Loucy (cell line): ENCODE results near the gene RAB8B.

Experiments used
- H2AFZ ChIP-seq: fragments of 200-600 bp; sonication (generic); 2 replicates; pipeline ENCODE4 v1.6.0; 2016; ENCODE audit warnings: antibody characterized with exemption, mild to moderate bottlenecking, low read length, moderate library complexity
- H3F3A ChIP-seq: fragments of 200-600 bp; 2 replicates; pipeline ENCODE4 v1.6.0; 2016; ENCODE audit warnings: antibody characterized with exemption, low read depth, mild to moderate bottlenecking
- H3K27me3 ChIP-seq: fragments of 200-600 bp; sonication (generic); 2 replicates; pipeline ENCODE4 v1.6.1; 2014; ENCODE audit warnings: low read length, mild to moderate bottlenecking; ENCODE audit not compliant: insufficient read depth, poor library complexity, severe bottlenecking
- H3K36me3 ChIP-seq: fragments of 200-600 bp; sonication (generic); 2 replicates; pipeline ENCODE4 v1.6.1; 2016; ENCODE audit warnings: low read length; ENCODE audit not compliant: insufficient read depth
- H3K4me1 ChIP-seq: fragments of 200-600 bp; sonication (generic); 2 replicates; pipeline ENCODE4 v1.5.1; 2014; ENCODE audit warnings: low read length, mild to moderate bottlenecking; ENCODE audit not compliant: insufficient read depth, poor library complexity, severe bottlenecking
- H3K4me2 ChIP-seq: fragments of 200-600 bp; sonication (generic); 2 replicates; pipeline ENCODE4 v1.6.0; 2014; ENCODE audit warnings: antibody characterized with exemption, low read length, low read depth, mild to moderate bottlenecking; ENCODE audit not compliant: poor library complexity, severe bottlenecking
- H3K4me3 ChIP-seq: fragments of 200-600 bp; sonication (generic); 2 replicates; pipeline ENCODE4 v1.5.1; 2014; ENCODE audit warnings: low read length, mild to moderate bottlenecking, mixed read lengths; ENCODE audit not compliant: poor library complexity, severe bottlenecking
- H3K79me2 ChIP-seq: fragments of 200-600 bp; sonication (generic); 2 replicates; pipeline ENCODE4 v1.6.1; 2014; ENCODE audit warnings: low read length; ENCODE audit not compliant: insufficient read depth
- H3K9ac ChIP-seq: fragments of 200-600 bp; sonication (generic); 2 replicates; pipeline ENCODE4 v1.6.0; 2014; ENCODE audit warnings: mild to moderate bottlenecking, low read depth, low read length, moderate library complexity; ENCODE audit not compliant: poor library complexity, severe bottlenecking
- H3K9me2 ChIP-seq: fragments of 200-600 bp; sonication (generic); replicated peaks from 2 replicates; pipeline ENCODE4 v1.6.1; 2016; ENCODE audit warnings: low read depth, low read length, mixed read lengths
- H3K9me3 ChIP-seq: fragments of 200-600 bp; sonication (generic); 2 replicates; pipeline ENCODE4 v1.6.1; 2014; ENCODE audit warnings: mild to moderate bottlenecking, antibody characterized with exemption, low read length, low read depth; ENCODE audit not compliant: insufficient read depth
- H4K20me1 ChIP-seq: fragments of 200-600 bp; sonication (generic); 2 replicates; pipeline ENCODE4 v1.6.0; 2014; ENCODE audit warnings: antibody characterized with exemption, low read length, mild to moderate bottlenecking; ENCODE audit not compliant: insufficient read depth, poor library complexity, severe bottlenecking
- EZH2phosphoT487 ChIP-seq: fragments of 200-600 bp; IDR thresholded peaks from 2 replicates; pipeline ENCODE4 v1.6.1; 2018; ENCODE audit warnings: antibody characterized with exemption, mild to moderate bottlenecking, moderate library complexity, borderline replicate concordance
- TF ChIP-seq, protein P1 (sequence below): fragments of 200-600 bp; sonication (generic); conservative IDR thresholded peaks from 2 replicates; pipeline ENCODE4 v1.5.1; 2014; ENCODE audit warnings: mild to moderate bottlenecking, antibody characterized with exemption, low read length

RAB8B gene

DNA sequence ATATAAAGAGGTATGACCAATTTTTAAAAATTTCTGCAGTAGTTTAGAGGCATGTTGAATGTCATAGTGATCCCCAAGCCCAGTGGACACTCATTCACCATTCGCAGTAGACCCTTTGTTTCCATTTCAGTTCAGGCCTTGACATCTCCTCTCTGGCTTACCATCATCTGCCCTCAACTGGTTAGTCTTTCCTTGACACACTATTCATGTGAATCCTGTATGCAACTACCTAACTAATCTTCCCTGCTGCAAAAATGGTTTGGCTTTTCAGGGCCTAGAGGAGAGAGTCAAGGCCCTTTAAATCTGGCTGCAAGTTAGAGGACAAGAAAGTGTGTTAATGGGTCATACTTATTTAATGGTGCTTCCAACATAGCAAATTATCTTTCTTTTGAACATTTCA is 98.9 kb downstream of the RAB8B start:
- TF ChIP-seq EZH2phosphoT487: no peak
- TF ChIP-seq, protein P1, sequence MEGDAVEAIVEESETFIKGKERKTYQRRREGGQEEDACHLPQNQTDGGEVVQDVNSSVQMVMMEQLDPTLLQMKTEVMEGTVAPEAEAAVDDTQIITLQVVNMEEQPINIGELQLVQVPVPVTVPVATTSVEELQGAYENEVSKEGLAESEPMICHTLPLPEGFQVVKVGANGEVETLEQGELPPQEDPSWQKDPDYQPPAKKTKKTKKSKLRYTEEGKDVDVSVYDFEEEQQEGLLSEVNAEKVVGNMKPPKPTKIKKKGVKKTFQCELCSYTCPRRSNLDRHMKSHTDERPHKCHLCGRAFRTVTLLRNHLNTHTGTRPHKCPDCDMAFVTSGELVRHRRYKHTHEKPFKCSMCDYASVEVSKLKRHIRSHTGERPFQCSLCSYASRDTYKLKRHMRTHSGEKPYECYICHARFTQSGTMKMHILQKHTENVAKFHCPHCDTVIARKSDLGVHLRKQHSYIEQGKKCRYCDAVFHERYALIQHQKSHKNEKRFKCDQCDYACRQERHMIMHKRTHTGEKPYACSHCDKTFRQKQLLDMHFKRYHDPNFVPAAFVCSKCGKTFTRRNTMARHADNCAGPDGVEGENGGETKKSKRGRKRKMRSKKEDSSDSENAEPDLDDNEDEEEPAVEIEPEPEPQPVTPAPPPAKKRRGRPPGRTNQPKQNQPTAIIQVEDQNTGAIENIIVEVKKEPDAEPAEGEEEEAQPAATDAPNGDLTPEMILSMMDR: no peak
- peaks cover 23% of the 10 kb centered on the region for H3K4me1 ChIP-seq
- H3F3A ChIP-seq: no peaks in the 10 kb centered on the region
- no peaks in the 10 kb centered on the region for H3K9me2 ChIP-seq
- H3K9ac ChIP-seq: peak overlapping the region; percentile 56
- H4K20me1 ChIP-seq: no peaks in the 10 kb centered on the region
- peak overlapping the region; percentile 67 for H3K4me2 ChIP-seq
- no peaks in the 10 kb centered on the region for H3K27me3 ChIP-seq
- peak overlapping the region; percentile 27 for H3K4me3 ChIP-seq
- H3K36me3 ChIP-seq: no peaks in the 10 kb centered on the region; the same call in 1 of the 2 replicates
- no peaks in the 10 kb centered on the region for H3K9me3 ChIP-seq
- peak overlapping the region; percentile 11 for H2AFZ ChIP-seq
- H3K79me2 ChIP-seq: no peaks in the 10 kb centered on the region

DNA sequence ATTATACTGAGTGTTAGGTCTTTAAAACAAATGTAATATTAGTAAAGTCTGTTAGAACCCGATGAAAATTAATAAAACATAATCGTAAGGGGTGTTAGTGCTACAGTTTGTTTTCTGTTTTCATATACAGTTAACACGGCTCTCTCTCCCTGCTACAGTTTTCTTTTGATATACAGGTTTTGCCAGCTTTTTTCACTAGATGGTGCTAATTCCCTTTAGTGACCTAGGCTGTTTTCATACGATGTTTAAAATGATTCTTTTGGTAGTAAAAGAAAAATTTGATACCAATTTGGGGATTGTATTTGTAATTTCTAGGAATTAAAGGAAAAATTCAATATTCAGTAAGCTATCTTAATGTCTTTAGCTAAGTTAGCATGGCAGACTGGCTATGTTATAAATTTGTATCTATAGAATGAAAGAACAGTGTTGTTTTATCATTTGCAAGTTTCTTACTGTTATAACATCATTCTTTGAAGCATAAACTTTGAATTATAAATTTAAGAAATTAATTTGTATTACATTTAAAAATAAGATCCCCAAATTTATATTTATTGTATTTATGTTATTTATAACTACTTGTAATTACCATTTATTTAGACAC is 99.5 kb downstream of the RAB8B start:
- H3K79me2 ChIP-seq: no peaks in the 10 kb centered on the region
- peaks cover 23% of the 10 kb centered on the region for H3K4me1 ChIP-seq
- H3K4me3 ChIP-seq: peak overlapping the region; percentile 27
- peak overlapping the region; percentile 11 for H2AFZ ChIP-seq
- peak overlapping the region; percentile 56 for H3K9ac ChIP-seq
- peak overlapping the region; percentile 67 for H3K4me2 ChIP-seq
- no peaks in the 10 kb centered on the region for H3K27me3 ChIP-seq
- H3K9me3 ChIP-seq: no peaks in the 10 kb centered on the region
- no peaks in the 10 kb centered on the region for H3K9me2 ChIP-seq
- TF ChIP-seq, protein P1: peak; percentile 88
- no peak for TF ChIP-seq EZH2phosphoT487
- no peaks in the 10 kb centered on the region; the same call in 1 of the 2 replicates for H3K36me3 ChIP-seq
- H3F3A ChIP-seq: no peaks in the 10 kb centered on the region
- no peaks in the 10 kb centered on the region for H4K20me1 ChIP-seq

DNA sequence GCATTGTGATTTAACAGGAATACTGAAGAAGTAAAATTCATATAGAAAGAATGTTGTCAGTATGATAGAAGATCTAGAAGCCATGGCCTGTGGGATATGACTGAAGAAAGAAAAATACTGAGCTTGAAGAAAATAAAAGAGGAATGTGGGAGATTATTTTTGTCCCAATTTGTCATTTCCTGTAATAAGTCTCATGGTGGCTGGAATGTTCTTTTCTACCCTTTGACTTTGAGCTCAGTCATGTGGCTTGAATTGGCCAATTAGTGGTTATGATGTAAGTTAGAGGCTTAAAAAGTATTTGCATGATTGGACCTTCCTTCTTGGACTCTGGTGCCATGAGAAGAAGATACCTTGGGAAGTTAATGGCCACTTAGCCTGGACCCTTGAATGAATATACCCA is 102.1 kb downstream of the RAB8B start:
- Histone ChIP-seq H3K9me3 (no peaks in the 10 kb centered on the region), H3K4me3 (no peak overlapping the region), H3K36me3 (no peaks in the 10 kb centered on the region), H3K4me1 (peaks cover 23% of the 10 kb centered on the region), H3K79me2 (no peaks in the 10 kb centered on the region), H4K20me1 (no peaks in the 10 kb centered on the region), H3K9ac (no peak overlapping the region), H3K27me3 (no peaks in the 10 kb centered on the region), H3K4me2 (no peak overlapping the region), H2AFZ (no peak overlapping the region), H3K9me2 (no peaks in the 10 kb centered on the region), H3F3A (no peaks in the 10 kb centered on the region)
- TF ChIP-seq, protein P1: no peak
- TF ChIP-seq EZH2phosphoT487: no peak
